HG02885 (cell line): ENCODE results near the gene RAX2.

Experiments
- ATAC-seq: cut with Tn5 transposase; IDR thresholded peaks from one replicate; pipeline ENCODE4 v1.9.1; 2021; ENCODE audit warnings: mild to moderate bottlenecking; ENCODE audit not compliant: unreplicated experiment, poor library complexity

The RAX2 gene

GRCh38 chr19:3734310-3734600 is 37.8 kb downstream of the RAX2 start:
- no peak for ATAC-seq

DNA sequence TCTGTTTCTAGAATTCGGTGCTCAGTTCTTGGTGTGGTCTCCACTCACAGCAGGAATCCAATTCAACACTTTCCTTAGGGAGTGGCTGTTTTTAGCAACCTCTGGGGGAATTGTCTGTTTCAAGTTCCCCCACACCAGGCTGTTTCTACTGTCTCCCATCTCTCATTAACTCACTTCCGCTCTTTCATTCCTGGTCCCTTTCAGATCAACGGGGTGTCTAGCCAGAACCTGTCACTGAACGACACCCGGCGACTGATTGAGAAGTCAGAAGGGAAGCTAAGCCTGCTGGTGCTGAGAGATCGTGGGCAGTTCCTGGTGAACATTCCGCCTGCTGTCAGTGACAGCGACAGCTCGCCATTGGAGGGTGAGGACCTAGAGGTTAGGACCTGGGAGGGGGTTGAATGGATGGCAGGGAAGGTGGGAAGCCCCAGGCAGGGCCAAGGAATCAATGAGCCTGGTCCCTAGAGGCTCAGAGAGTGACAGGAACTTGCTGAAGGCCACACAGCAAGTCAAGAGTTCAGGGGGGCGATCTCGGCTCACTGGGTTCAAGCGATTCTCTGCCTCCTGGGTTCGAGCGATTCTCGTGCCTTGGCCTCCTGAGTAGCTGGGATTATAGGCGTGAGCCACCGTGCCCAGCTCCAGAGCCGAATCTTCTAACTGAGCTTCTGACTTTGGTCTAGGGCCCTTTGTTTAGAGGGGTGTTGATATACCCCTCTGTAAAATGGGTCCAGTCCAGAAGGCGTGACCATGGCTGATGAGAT is 38.3 kb downstream of the RAX2 start:
- no peak for ATAC-seq

GRCh38 chr19:3732108-3732507 is 39.9 kb downstream of the RAX2 start:
- no peak for ATAC-seq

- no peak for ATAC-seq
These were observed 41.5 kb downstream of the RAX2 start for GRCh38 chr19:3730457-3730958.

DNA sequence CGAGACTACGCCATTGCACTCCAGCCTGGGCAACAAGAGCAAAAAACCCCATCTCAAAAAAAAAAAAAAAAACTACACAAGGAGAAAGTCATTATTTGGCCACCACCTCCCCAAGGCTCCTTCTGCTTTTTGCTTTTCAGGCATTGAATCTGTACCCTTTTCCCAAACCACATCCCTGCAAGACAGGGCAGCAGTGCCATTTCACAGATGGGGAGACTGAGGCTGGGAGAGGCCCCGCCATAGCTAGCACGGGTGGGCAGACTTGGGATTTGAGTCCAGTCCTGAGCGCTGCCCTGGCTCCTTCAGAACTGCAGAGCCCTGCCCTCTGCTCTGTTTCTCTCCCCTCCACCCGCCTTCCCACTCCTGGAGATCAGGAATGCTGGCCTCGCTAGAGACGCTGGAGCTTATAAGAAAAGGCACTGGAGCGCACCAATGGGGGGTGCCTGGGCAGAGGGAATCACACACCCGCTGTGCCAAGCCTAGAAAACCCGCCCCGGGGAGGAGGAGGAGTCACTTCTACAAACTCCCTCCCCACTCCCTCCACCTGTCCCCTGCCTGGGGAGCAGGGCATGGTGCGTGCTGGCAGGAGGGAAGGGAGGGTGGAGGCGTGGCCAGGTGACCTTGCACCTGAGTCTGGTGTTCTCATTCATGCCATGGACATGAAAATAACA is 46.3 kb downstream of the RAX2 start:
- no peak for ATAC-seq

DNA sequence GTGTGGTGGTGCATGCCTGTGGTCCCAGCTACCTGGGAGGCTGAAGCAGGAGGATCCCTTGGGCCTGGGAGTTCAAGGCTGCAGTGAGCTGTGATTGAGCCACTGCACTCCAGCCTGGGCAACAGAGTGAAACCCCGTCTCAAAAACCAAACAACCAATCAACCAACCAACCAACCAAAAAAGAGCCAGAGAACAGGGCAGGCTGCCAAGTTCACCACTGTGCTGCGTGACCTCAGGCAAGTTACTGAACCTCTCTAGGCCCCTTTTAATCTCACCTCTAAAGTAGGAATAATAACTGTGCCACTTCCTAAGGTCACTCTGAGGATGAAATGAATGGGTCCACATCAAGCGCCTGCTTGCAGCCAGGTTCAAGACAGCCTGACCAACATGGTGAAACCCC is 46.9 kb downstream of the RAX2 start:
- ATAC-seq = no peak

DNA sequence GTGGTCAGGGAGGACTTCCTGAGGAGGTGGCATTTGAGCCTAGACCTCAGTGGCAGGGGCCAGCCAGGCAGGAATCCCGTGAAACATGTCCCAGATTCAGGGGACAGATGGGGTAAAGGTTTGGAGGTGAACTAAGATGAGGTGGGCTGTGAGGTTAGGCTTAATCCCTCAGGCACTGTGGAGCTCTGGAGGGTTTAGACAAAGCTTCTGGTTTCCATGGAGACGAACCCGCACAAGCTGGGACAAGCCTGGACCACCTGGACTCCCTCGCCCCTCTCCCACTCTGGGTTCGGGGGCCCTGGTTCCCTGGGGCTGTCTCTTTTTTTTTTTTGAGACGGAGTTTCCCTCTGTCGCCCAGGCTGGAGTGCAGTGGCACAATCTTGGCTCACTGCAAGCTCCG is 48.1 kb downstream of the RAX2 start:
- no peak for ATAC-seq

DNA sequence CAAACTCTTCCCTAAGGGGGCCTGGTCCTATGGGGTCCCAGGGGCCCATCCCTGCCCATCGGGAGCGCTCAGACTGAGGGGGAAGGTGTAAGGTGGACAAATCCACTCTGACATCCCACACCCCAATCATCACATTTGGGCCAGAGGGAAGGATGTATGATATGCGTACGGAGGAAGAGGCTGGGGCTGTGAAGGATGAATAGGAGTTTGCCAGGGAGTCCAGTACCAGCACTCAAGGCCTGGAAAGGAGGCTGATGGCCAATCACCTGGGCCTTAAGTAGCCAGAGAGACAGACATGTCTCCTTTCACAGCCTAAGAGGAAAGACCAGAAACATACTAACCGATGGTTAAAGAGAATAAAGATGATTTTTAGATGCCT is 48.9 kb downstream of the RAX2 start:
- ATAC-seq = no peak

- ATAC-seq = no peak
These were observed 49.5 kb downstream of the RAX2 start for GRCh38 chr19:3722443-3723109.

DNA sequence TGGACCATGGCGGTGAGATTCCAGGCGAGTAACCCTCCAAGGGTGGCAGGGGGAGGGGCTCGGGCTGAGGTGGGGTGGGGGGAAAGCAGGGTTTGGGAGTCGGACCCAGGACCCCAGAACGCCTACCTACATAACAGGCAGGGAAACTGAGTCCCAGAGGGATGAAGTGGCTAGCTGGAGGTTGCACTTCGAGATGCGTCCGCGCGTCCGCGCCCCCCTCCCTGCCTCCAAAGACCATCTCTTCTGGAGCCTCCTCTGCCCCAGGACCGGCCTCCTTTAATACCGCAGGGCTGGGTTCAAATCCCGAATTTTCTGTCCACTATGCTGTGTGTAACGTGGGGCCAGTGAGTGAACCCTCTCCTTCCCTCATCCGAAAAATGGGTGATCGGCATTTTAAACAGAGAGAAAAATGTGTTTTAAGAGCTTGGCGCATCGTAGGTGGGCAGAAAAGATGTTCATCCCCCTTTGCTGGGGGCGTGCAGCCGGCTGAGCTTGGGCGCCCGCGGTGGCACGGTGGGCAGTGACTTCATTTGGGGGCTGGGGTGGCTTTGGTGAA is 50.1 kb downstream of the RAX2 start:
- no peak for ATAC-seq

- ATAC-seq = no peak
These were observed 50.7 kb downstream of the RAX2 start for GRCh38 chr19:3721131-3721886.

- no peak for ATAC-seq
These were observed 51.6 kb downstream of the RAX2 start for GRCh38 chr19:3720349-3720917.

- ATAC-seq = no peak
These were observed 52.2 kb downstream of the RAX2 start for GRCh38 chr19:3719868-3720267.
